Activated effector memory CD4-positive, alpha-beta T cell treated with anti-CD3 and anti-CD28 coated beads, Interleukin-2, amount 50 U/mL, for 16 hours (primary cell): ENCODE results near the gene PDE10A.

Experiments used
- DNase-seq: peaks from one replicate; pipeline ENCODE4 v3.0.0-alpha.2; 2020

Gene PDE10A

GRCh38 chr6:165677091-165677490 lies 14.1 kb upstream of the PDE10A start:
- DNase-seq, result no peak

- no peak for DNase-seq
These were observed 13.5 kb upstream of the PDE10A start for GRCh38 chr6:165676435-165677068.

- DNase-seq, result no peak
These were observed 12.1 kb upstream of the PDE10A start for GRCh38 chr6:165675120-165675519.

GRCh38 chr6:165674155-165675029 lies 11.4 kb upstream of the PDE10A start:
- DNase-seq, result no peak

GRCh38 chr6:165671222-165671768 lies 8.3 kb upstream of the PDE10A start:
- DNase-seq, result no peak

GRCh38 chr6:165668951-165669350 lies 5.9 kb upstream of the PDE10A start:
- DNase-seq, result no peak

GRCh38 chr6:165665384-165665672 lies 2.3 kb upstream of the PDE10A start:
- DNase-seq, result no peak

GRCh38 chr6:165664559-165665383 lies 1.7 kb upstream of the PDE10A start:
- no peak for DNase-seq

- DNase-seq, result no peak
These were observed 906 bp upstream of the PDE10A start for GRCh38 chr6:165663736-165664558.

- no peak for DNase-seq
These were observed 315 bp upstream of the PDE10A start for GRCh38 chr6:165663377-165663735.

- no peak for DNase-seq
These were observed 846 bp downstream of the PDE10A start for GRCh38 chr6:165662041-165662748.

GRCh38 chr6:165661664-165662025 lies 1.4 kb downstream of the PDE10A start:
- DNase-seq, result no peak

GRCh38 chr6:165660857-165661663 lies 2.0 kb downstream of the PDE10A start:
- no peak for DNase-seq

GRCh38 chr6:165659945-165660856 lies 2.8 kb downstream of the PDE10A start:
- DNase-seq, result no peak

GRCh38 chr6:165658395-165659058 lies 4.5 kb downstream of the PDE10A start:
- DNase-seq, result no peak

GRCh38 chr6:165657325-165657680 lies 5.7 kb downstream of the PDE10A start:
- no peak for DNase-seq

- no peak for DNase-seq
These were observed 6.3 kb downstream of the PDE10A start for GRCh38 chr6:165656581-165657324.

- DNase-seq, result no peak
These were observed 7.8 kb downstream of the PDE10A start for GRCh38 chr6:165655191-165655590.

GRCh38 chr6:165654144-165654543 lies 8.9 kb downstream of the PDE10A start:
- no peak for DNase-seq
